ENCODE results near the gene TMEM163. TPM values are rescaled to one million over a fixed set of nuclear protein-coding genes. Genes with fewer than 3 reads are reported as not detected.
A peak's percentile ranks its signal among the peaks of the same experiment; 100 is the strongest.

TMEM163 gene
- polyA plus RNA-seq, 1 donor from 2014 or later: 3.5 TPM

DNA sequence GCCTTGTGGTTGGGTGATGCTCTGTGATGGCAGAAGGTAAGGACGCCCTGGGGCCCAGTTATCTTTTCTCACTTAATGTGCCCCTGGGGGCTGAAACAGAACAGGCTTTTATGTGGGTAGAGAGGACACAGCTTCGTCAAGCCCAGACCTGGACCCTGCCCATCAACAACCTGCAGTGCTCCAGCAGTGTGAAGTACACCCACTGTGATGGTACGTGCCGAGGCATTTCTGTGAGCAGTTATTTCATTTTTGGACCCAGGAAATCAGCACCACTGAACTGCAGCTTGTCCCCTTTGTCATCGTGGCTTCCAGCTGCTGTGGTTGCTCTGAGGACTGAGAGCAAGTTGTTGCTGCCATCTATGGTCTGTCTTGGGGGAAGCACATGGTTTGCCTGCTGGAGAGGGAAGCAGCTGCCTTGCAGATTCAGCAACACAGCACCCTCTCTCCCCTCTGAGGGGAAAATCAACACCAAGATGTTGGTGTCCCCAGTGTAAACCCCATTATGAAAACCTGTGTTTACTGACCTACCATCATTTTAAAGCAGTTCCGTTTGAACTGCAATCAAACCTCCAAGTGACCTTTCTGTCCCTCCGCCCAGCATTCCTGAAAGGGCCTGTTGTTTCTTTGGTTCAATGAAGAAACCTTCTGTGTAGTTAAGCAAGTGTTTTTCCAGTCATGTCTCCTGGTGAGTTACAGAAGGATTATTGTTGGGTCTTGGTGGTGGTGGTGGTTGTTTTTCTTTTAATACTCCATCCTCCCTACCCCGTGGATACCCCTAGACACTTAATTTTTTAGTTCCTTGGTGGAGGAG is 306.8 kb downstream of the TMEM163 start:
- peak; percentile 99 for TF ChIP-seq RAD21 (conservative IDR thresholded peaks at IDR 0.05)
- TF ChIP-seq POLR2AphosphoS5 (IDR thresholded peaks at IDR 0.05): peak; percentile 52
- peak; percentile 97 for TF ChIP-seq SMC3 (conservative IDR thresholded peaks at IDR 0.05; ENCODE audit: poor library complexity)
- TF ChIP-seq EZH2 (IDR thresholded peaks at IDR 0.05; ENCODE audit: borderline replicate concordance, insufficient read depth, low read length, poor library complexity, severe bottlenecking): no peak
- TF ChIP-seq, protein P1, sequence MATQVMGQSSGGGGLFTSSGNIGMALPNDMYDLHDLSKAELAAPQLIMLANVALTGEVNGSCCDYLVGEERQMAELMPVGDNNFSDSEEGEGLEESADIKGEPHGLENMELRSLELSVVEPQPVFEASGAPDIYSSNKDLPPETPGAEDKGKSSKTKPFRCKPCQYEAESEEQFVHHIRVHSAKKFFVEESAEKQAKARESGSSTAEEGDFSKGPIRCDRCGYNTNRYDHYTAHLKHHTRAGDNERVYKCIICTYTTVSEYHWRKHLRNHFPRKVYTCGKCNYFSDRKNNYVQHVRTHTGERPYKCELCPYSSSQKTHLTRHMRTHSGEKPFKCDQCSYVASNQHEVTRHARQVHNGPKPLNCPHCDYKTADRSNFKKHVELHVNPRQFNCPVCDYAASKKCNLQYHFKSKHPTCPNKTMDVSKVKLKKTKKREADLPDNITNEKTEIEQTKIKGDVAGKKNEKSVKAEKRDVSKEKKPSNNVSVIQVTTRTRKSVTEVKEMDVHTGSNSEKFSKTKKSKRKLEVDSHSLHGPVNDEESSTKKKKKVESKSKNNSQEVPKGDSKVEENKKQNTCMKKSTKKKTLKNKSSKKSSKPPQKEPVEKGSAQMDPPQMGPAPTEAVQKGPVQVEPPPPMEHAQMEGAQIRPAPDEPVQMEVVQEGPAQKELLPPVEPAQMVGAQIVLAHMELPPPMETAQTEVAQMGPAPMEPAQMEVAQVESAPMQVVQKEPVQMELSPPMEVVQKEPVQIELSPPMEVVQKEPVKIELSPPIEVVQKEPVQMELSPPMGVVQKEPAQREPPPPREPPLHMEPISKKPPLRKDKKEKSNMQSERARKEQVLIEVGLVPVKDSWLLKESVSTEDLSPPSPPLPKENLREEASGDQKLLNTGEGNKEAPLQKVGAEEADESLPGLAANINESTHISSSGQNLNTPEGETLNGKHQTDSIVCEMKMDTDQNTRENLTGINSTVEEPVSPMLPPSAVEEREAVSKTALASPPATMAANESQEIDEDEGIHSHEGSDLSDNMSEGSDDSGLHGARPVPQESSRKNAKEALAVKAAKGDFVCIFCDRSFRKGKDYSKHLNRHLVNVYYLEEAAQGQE (IDR thresholded peaks at IDR 0.05; ENCODE audit: borderline replicate concordance): no peak
- TF ChIP-seq TAF1 (IDR thresholded peaks at IDR 0.05; ENCODE audit: low read depth): no peak
- TF ChIP-seq EP300 (conservative IDR thresholded peaks at IDR 0.05; ENCODE audit: poor library complexity, severe bottlenecking): peak; percentile 42
- TF ChIP-seq MXI1 (conservative IDR thresholded peaks at IDR 0.05; ENCODE audit: poor library complexity, severe bottlenecking): peak; percentile 33
- TF ChIP-seq, protein P2, sequence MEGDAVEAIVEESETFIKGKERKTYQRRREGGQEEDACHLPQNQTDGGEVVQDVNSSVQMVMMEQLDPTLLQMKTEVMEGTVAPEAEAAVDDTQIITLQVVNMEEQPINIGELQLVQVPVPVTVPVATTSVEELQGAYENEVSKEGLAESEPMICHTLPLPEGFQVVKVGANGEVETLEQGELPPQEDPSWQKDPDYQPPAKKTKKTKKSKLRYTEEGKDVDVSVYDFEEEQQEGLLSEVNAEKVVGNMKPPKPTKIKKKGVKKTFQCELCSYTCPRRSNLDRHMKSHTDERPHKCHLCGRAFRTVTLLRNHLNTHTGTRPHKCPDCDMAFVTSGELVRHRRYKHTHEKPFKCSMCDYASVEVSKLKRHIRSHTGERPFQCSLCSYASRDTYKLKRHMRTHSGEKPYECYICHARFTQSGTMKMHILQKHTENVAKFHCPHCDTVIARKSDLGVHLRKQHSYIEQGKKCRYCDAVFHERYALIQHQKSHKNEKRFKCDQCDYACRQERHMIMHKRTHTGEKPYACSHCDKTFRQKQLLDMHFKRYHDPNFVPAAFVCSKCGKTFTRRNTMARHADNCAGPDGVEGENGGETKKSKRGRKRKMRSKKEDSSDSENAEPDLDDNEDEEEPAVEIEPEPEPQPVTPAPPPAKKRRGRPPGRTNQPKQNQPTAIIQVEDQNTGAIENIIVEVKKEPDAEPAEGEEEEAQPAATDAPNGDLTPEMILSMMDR (IDR thresholded peaks at IDR 0.05; ENCODE audit: poor library complexity, severe bottlenecking): peak; percentile 96
- Histone ChIP-seq H3K27me3 (ENCODE audit: insufficient read depth, low read depth, low read length) (no peaks in the 10 kb centered on the region), H2AFZ (ENCODE audit: low read depth, low read length) (peak overlapping the region; percentile 17), H3K27ac (ENCODE audit: low read length) (peak overlapping the region; percentile 51), H3K79me2 (replicated peaks; ENCODE audit: insufficient read depth, low read length) (no peaks in the 10 kb centered on the region), H3K36me3 (ENCODE audit: insufficient read depth, low read length) (no peaks in the 10 kb centered on the region), H3K4me3 (ENCODE audit: low read length) (peak overlapping the region; percentile 14), H4K20me1 (ENCODE audit: insufficient read depth) (no peaks in the 10 kb centered on the region), H3K9me3 (ENCODE audit: low read length) (no peaks in the 10 kb centered on the region), H3F3A (ENCODE audit: insufficient read depth, low read length, poor library complexity, severe bottlenecking) (no peaks in the 10 kb centered on the region), H3K9ac (ENCODE audit: low read length) (peak overlapping the region; percentile 52), H3K4me2 (ENCODE audit: low read length) (no peak overlapping the region), H3K9me2 (ENCODE audit: insufficient read depth, low read length) (no peaks in the 10 kb centered on the region)

DNA sequence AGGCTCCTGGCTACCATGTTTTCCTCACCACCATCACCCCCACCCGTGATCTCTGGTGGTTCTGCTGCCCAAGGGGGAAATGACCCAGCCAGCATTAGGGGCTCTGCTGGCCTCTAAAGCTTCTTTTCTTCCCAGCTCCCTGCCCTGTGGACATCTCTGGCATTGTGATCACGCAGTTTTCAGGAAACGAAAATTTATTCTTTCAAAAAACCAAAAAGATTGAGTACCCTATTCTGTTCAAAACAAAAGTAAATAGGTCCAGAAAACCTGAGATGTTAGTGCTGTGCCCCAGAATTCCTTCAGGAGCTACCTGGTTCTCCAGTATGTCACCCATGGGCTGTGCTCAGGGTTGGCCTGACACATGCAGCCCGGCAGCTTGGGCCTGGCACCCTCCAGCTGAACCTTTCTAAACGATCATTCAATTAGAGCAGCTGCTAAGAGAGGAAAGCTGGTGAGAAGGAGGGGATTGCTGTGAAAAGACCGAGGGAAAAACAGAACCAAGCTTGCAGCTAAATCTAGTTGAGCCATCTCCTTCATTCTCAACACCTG is 307.4 kb downstream of the TMEM163 start:
- TF ChIP-seq TAF1 (IDR thresholded peaks at IDR 0.05; ENCODE audit: low read depth) (no peak), EP300 (conservative IDR thresholded peaks at IDR 0.05; ENCODE audit: poor library complexity, severe bottlenecking) (no peak), POLR2AphosphoS5 (IDR thresholded peaks at IDR 0.05) (no peak), EZH2 (IDR thresholded peaks at IDR 0.05; ENCODE audit: borderline replicate concordance, insufficient read depth, low read length, poor library complexity, severe bottlenecking) (no peak)
- Histone ChIP-seq H3K4me2 (ENCODE audit: low read length) (no peak overlapping the region), H3K9me3 (ENCODE audit: low read length) (no peaks in the 10 kb centered on the region), H3K36me3 (ENCODE audit: insufficient read depth, low read length) (no peaks in the 10 kb centered on the region), H3K9me2 (ENCODE audit: insufficient read depth, low read length) (no peaks in the 10 kb centered on the region), H3K9ac (ENCODE audit: low read length) (peak overlapping the region; percentile 52), H3K27ac (ENCODE audit: low read length) (peak overlapping the region; percentile 51), H3F3A (ENCODE audit: insufficient read depth, low read length, poor library complexity, severe bottlenecking) (no peaks in the 10 kb centered on the region), H3K79me2 (replicated peaks; ENCODE audit: insufficient read depth, low read length) (no peaks in the 10 kb centered on the region), H2AFZ (ENCODE audit: low read depth, low read length) (peak overlapping the region; percentile 17), H4K20me1 (ENCODE audit: insufficient read depth) (no peaks in the 10 kb centered on the region), H3K27me3 (ENCODE audit: insufficient read depth, low read depth, low read length) (no peaks in the 10 kb centered on the region), H3K4me3 (ENCODE audit: low read length) (peak overlapping the region; percentile 14)
